ENCODE data around the gene KIF5A. TPM values are rescaled to one million over a fixed set of nuclear protein-coding genes. Genes with fewer than 3 reads are reported as not detected.

KIF5A gene
- total and polyA plus RNA-seq, 2 donors (not counting 1 experiment from before 2014, with no cell fraction given), result 0.09 to 0.67 TPM

- ATAC-seq (ENCODE audit: low read depth), result peak; percentile 100
- ChIA-PET CTCF (interaction anchor here (0.6 to 7.2 kb wide), 31 partner anchors 10 to 321 kb away, joined by 3 to 122 read pairs (median 5); partner anchors contain the start of genes ARHGEF25, B4GALNT1, DCTN2 and OS9), POLR2A (interaction anchor here (0.6 to 1.0 kb wide), 2 partner anchors 36 to 104 kb away, joined by 3 read pairs; no protein-coding TSS in a partner anchor)
- H3K9me3 ChIP-seq (ENCODE audit: control extremely low read depth in 1 of 3, control insufficient read depth in 2 of 3, insufficient read depth in 1 of 3, low read length in 2 of 3), result no peaks in the 10 kb centered on the region
- no peak overlapping the region for H3K4me3 ChIP-seq (ENCODE audit: control extremely low read depth in 1 of 5, extremely low read depth in 1 of 5, insufficient read depth in 1 of 5, low read depth in 2 of 5, low read length in 4 of 5)
- TF ChIP-seq EZH2 (IDR thresholded peaks at IDR 0.05; ENCODE audit: borderline replicate concordance, insufficient read depth, low read depth, low read length, poor library complexity, severe bottlenecking) (no peak), CTCF (IDR thresholded peaks at IDR 0.05) (peak; percentile 98)
- no peaks in the 10 kb centered on the region for H4K20me1 ChIP-seq (ENCODE audit: control insufficient read depth, insufficient read depth, low read length, poor library complexity, severe bottlenecking)
- H3K9ac ChIP-seq (ENCODE audit: low read length), result no peak overlapping the region
- H3K79me2 ChIP-seq (ENCODE audit: control insufficient read depth, insufficient read depth, low read length), result no peaks in the 10 kb centered on the region
- H3K27me3 Mint-ChIP-seq, result peaks cover 14% of the 10 kb centered on the region
- intact Hi-C loops (cut with micrococcal nuclease), result loop anchor here (1.0 to 2.0 kb wide), 6 partner anchors 8 to 159 kb away; partner anchors contain the start of genes B4GALNT1, MBD6 and PIP4K2C
- no peaks in the 10 kb centered on the region for H3K9me3 Mint-ChIP-seq (ENCODE audit: insufficient read depth)
- no peak overlapping the region for H2AFZ ChIP-seq (ENCODE audit: insufficient read depth, low read depth, low read length, poor library complexity, severe bottlenecking)
- WGBS (ENCODE audit: insufficient coverage), result 63% methylated on average over 10 of the region's 13 CpGs
- peaks cover 0 to 3% of the 10 kb centered on the region in 2 donors for H3K4me1 ChIP-seq (ENCODE audit: control insufficient read depth in 2 of 2, insufficient read depth in 2 of 2, low read length in 2 of 2)
- H3K27me3 ChIP-seq (replicated peaks in 1 of 4; ENCODE audit: control extremely low read depth in 1 of 4, control insufficient read depth in 3 of 4, insufficient read depth in 4 of 4, low read length in 3 of 4), result peaks cover 0 to 46% (median 10%) of the 10 kb centered on the region in 4 experiments
- no peak overlapping the region for H3K4me3 Mint-ChIP-seq
- H3K4me2 ChIP-seq (replicated peaks; ENCODE audit: low read depth, low read length, poor library complexity, severe bottlenecking), result no peak overlapping the region
- no peak overlapping the region for H3K27ac Mint-ChIP-seq
- peaks cover 2% of the 10 kb centered on the region for H3K4me1 Mint-ChIP-seq
- no peaks in the 10 kb centered on the region for H3K36me3 ChIP-seq (replicated peaks in 1 of 2; ENCODE audit: control extremely low read depth in 1 of 2, control insufficient read depth in 1 of 2, extremely low read depth in 1 of 2, insufficient read depth in 2 of 2, low read length in 1 of 2)
- H3K27ac ChIP-seq (ENCODE audit: low read length in 2 of 2), result no peak overlapping the region
- DNase-seq, result peak; percentile 88
Observed at GRCh38 chr12:57583008-57583831, 33.4 kb downstream of the KIF5A start.

- WGBS (ENCODE audit: insufficient coverage), result no CpG with 5 or more reads among the region's 2 CpGs
- POLR2A ChIA-PET, result no interaction called here
Observed at GRCh38 chr12:57584050-57584449, 34.2 kb downstream of the KIF5A start.

More at GRCh38 chr12:57584050-57584449, 34.2 kb downstream of the KIF5A start:
- H3K27me3 ChIP-seq (replicated peaks in 1 of 4; ENCODE audit: control extremely low read depth in 1 of 4, control insufficient read depth in 3 of 4, insufficient read depth in 4 of 4, low read length in 3 of 4), result peaks cover 0 to 53% (median 11%) of the 10 kb centered on the region in 4 experiments
- no peak for TF ChIP-seq EZH2 (IDR thresholded peaks at IDR 0.05; ENCODE audit: borderline replicate concordance, insufficient read depth, low read depth, low read length, poor library complexity, severe bottlenecking)
- no peak for TF ChIP-seq CTCF (IDR thresholded peaks at IDR 0.05)
- no peaks in the 10 kb centered on the region for H4K20me1 ChIP-seq (ENCODE audit: control insufficient read depth, insufficient read depth, low read length, poor library complexity, severe bottlenecking)
- no peak overlapping the region for H3K27ac ChIP-seq (ENCODE audit: low read length in 2 of 2)
- no peaks in the 10 kb centered on the region for H3K36me3 ChIP-seq (replicated peaks in 1 of 2; ENCODE audit: control extremely low read depth in 1 of 2, control insufficient read depth in 1 of 2, extremely low read depth in 1 of 2, insufficient read depth in 2 of 2, low read length in 1 of 2)
- DNase-seq, result no peak
- Mint-ChIP-seq H3K9me3 (ENCODE audit: insufficient read depth) (no peaks in the 10 kb centered on the region), H3K27me3 (peaks cover 10% of the 10 kb centered on the region), H3K27ac (no peak overlapping the region), H3K4me1 (peaks cover 2% of the 10 kb centered on the region), H3K4me3 (no peak overlapping the region)
- H3K9ac ChIP-seq (ENCODE audit: low read length), result no peak overlapping the region
- no peak overlapping the region for H2AFZ ChIP-seq (ENCODE audit: insufficient read depth, low read depth, low read length, poor library complexity, severe bottlenecking)
- no peak overlapping the region for H3K4me2 ChIP-seq (replicated peaks; ENCODE audit: low read depth, low read length, poor library complexity, severe bottlenecking)
- no peak for ATAC-seq (ENCODE audit: low read depth)
- no peak overlapping the region for H3K4me3 ChIP-seq (ENCODE audit: control extremely low read depth in 1 of 5, extremely low read depth in 1 of 5, insufficient read depth in 1 of 5, low read depth in 2 of 5, low read length in 4 of 5)
- no peaks in the 10 kb centered on the region for H3K79me2 ChIP-seq (ENCODE audit: control insufficient read depth, insufficient read depth, low read length)
- intact Hi-C loops (cut with micrococcal nuclease), result no loop called here
- CTCF ChIA-PET, result interaction anchor here (0.9 to 7.2 kb wide), 23 partner anchors 9 to 320 kb away, joined by 3 to 122 read pairs (median 7); partner anchors contain the start of genes ARHGEF25, B4GALNT1, OS9 and PIP4K2C
- H3K4me1 ChIP-seq (ENCODE audit: control insufficient read depth in 2 of 2, insufficient read depth in 2 of 2, low read length in 2 of 2), result peaks cover 0 to 3% of the 10 kb centered on the region in 2 donors
- no peaks in the 10 kb centered on the region for H3K9me3 ChIP-seq (ENCODE audit: control extremely low read depth in 1 of 3, control insufficient read depth in 2 of 3, insufficient read depth in 1 of 3, low read length in 2 of 3)
